Heart left ventricle (tissue), 13 donors: ENCODE results near the gene OR5K4.

Source experiments
- CTCF ChIP-seq, 12 donors: fragments of 200-600 bp; sonication (generic) in 4 of 12; IDR thresholded peaks; one replicate each; pipeline versions ENCODE4 v1.5.0 to v1.8.0; 2018 to 2022; ENCODE audit warnings: antibody characterized with exemption in 12 of 12, mild to moderate bottlenecking in 5 of 12
- POLR2A ChIP-seq, 2 donors: fragments of 450-650 bp; IDR thresholded peaks; one replicate each; pipeline ENCODE4 v1.6.1; 2017; ENCODE audit warnings: antibody characterized with exemption in 2 of 2, mild to moderate bottlenecking in 2 of 2, moderate library complexity in 2 of 2
- donor health status: ischemic (EF 13 %, LVEDD 7.1; RV severe dilation, severe dysfunction).
- donor health status: DM: no; HTN: yes; CAD: no.
- donor health status: DM: no; HTN: no; CAD: no.
- donor health status: ischemic (EF 25% LVEDD 6.9; RV normal size, moderate dysfunction).
- donor health status: ischemic (EF 25% LVEDD 5.7; RV mildly dilated, moderate dysfunction).
- donor health status: ischemic (EF 35%, LVEDD 5.7; RV mildly dilated, moderate dysfunction).
- donor health status: nonischemic (EF 11% LVEDD 7.7; RV severe dilation, severe dysfunction).
- donor health status: DM: yes; HTN: yes; CAD: no.
- donor health status: PGD.
- donor health status: ischemic (EF 29% LVEDD 5.4; RV normal size, mild dysfunction).
- donor health status: nonischemic (EF 23%, LVEDD 6.1; RV moderate dilation, normal function).

GRCh38 chr3:98325055-98325454, 28.6 kb upstream of the OR5K4 start:
- TF ChIP-seq POLR2A (IDR thresholded peaks at IDR 0.05) (no peak), CTCF (IDR thresholded peaks at IDR 0.05) (no peak)
